ENCODE measurements around the gene IGF1R.

DNA sequence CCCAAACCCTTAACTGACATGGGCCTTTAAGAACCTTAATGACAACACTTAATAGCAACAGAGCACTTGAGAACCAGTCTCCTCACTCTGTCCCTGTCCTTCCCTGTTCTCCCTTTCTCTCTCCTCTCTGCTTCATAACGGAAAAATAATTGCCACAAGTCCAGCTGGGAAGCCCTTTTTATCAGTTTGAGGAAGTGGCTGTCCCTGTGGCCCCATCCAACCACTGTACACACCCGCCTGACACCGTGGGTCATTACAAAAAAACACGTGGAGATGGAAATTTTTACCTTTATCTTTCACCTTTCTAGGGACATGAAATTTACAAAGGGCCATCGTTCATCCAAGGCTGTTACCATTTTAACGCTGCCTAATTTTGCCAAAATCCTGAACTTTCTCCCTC lies 309.3 kb downstream of the IGF1R start:
- TF ChIP-seq, protein P1, sequence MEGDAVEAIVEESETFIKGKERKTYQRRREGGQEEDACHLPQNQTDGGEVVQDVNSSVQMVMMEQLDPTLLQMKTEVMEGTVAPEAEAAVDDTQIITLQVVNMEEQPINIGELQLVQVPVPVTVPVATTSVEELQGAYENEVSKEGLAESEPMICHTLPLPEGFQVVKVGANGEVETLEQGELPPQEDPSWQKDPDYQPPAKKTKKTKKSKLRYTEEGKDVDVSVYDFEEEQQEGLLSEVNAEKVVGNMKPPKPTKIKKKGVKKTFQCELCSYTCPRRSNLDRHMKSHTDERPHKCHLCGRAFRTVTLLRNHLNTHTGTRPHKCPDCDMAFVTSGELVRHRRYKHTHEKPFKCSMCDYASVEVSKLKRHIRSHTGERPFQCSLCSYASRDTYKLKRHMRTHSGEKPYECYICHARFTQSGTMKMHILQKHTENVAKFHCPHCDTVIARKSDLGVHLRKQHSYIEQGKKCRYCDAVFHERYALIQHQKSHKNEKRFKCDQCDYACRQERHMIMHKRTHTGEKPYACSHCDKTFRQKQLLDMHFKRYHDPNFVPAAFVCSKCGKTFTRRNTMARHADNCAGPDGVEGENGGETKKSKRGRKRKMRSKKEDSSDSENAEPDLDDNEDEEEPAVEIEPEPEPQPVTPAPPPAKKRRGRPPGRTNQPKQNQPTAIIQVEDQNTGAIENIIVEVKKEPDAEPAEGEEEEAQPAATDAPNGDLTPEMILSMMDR (IDR thresholded peaks at IDR 0.05) = no peak
- TF ChIP-seq POLR2A (IDR thresholded peaks at IDR 0.05) = no peak
